SK-N-SH treated with all-trans-retinoic acid at 6 μM for 48 hours (cell line): Measurements from ENCODE around the gene RBFOX2.

Experiments
- ATAC-seq: fragments of 200-7000 bp; cut with Tn5 transposase; 3 replicates; pipeline ENCODE4 v1.9.1; 2020; ENCODE audit warnings: mild to moderate bottlenecking, moderate library complexity
- BACH2 ChIP-seq: fragments of 250-450 bp; sonication (Bioruptor Pico); IDR thresholded peaks from 2 replicates; pipeline ENCODE4 v1.9.0; 2021; ENCODE audit warnings: mild to moderate bottlenecking, borderline replicate concordance
- CSDC2 ChIP-seq: fragments of 250-450 bp; sonication (Bioruptor Pico); IDR thresholded peaks from 2 replicates; pipeline ENCODE4 v1.5.0; 2020; ENCODE audit warnings: mild to moderate bottlenecking, moderate library complexity
- ESRRG ChIP-seq: fragments of 250-450 bp; sonication (Bioruptor Pico); IDR thresholded peaks from 2 replicates; pipeline ENCODE4 v1.6.1; 2021; ENCODE audit warnings: mild to moderate bottlenecking
- ISL1 ChIP-seq: fragments of 250-450 bp; sonication (Bioruptor Pico); IDR thresholded peaks from 2 replicates; pipeline ENCODE4 v2.1.2; 2022; ENCODE audit warnings: mild to moderate bottlenecking, moderate library complexity
- OSR1 ChIP-seq: fragments of 250-450 bp; sonication (Bioruptor Pico); IDR thresholded peaks from 2 replicates; pipeline ENCODE4 v1.8.0; 2022; ENCODE audit warnings: moderate library complexity, mild to moderate bottlenecking, inconsistent platforms
- RARB ChIP-seq: fragments of 250-450 bp; sonication (Bioruptor Pico); IDR thresholded peaks from 2 replicates; pipeline ENCODE4 v1.8.0; 2021; ENCODE audit warnings: mild to moderate bottlenecking, moderate library complexity
- TCF4 ChIP-seq: fragments of 250-450 bp; sonication (Bioruptor Pico); IDR thresholded peaks from 2 replicates; pipeline ENCODE4 v1.8.0; 2021; ENCODE audit warnings: mild to moderate bottlenecking, moderate library complexity, borderline replicate concordance
- TOX ChIP-seq: fragments of 250-450 bp; sonication (Bioruptor Pico); IDR thresholded peaks from 2 replicates; pipeline ENCODE4 v1.8.0; 2021; ENCODE audit warnings: mild to moderate bottlenecking, moderate library complexity, borderline replicate concordance
- ZC3H10 ChIP-seq: fragments of 250-450 bp; sonication (Bioruptor Pico); IDR thresholded peaks from 2 replicates; pipeline ENCODE4 v1.5.1; 2021; ENCODE audit warnings: mild to moderate bottlenecking, moderate library complexity
- ZFP3 ChIP-seq: fragments of 250-450 bp; sonication (Bioruptor Pico); IDR thresholded peaks from 2 replicates; pipeline ENCODE4 v1.5.0; 2020; ENCODE audit warnings: mild to moderate bottlenecking, moderate library complexity
- ZNF565 ChIP-seq: fragments of 450-650 bp; formaldehyde crosslinking; conservative IDR thresholded peaks from 2 replicates; pipeline ENCODE4 v1.5.0; 2020; ENCODE audit warnings: low read depth, mild to moderate bottlenecking, moderate library complexity
- ZNF70 ChIP-seq: fragments of 450-650 bp; formaldehyde crosslinking; IDR thresholded peaks from 2 replicates; pipeline ENCODE4 v1.5.0; 2020; ENCODE audit warnings: mild to moderate bottlenecking, moderate library complexity
- ZNF8 ChIP-seq: fragments of 450-650 bp; formaldehyde crosslinking; IDR thresholded peaks from 2 replicates; pipeline ENCODE4 v1.5.0; 2020; ENCODE audit warnings: mild to moderate bottlenecking, moderate library complexity
- TF ChIP-seq, protein P1 (sequence below): fragments of 250-450 bp; sonication (Bioruptor Pico); IDR thresholded peaks from 2 replicates; pipeline ENCODE4 v1.5.1; 2021; ENCODE audit warnings: mild to moderate bottlenecking, moderate library complexity
- TF ChIP-seq, protein P2 (sequence below): fragments of 250-450 bp; sonication (Bioruptor Pico); IDR thresholded peaks from 2 replicates; pipeline ENCODE4 v1.5.0; 2020; ENCODE audit warnings: mild to moderate bottlenecking, moderate library complexity
- TF ChIP-seq, protein P3 (sequence below): fragments of 250-450 bp; sonication (Bioruptor Pico); IDR thresholded peaks from 2 replicates; pipeline ENCODE4 v1.8.0; 2020; ENCODE audit warnings: mild to moderate bottlenecking, moderate library complexity, borderline replicate concordance
- TF ChIP-seq, protein P4 (sequence below): fragments of 250-450 bp; sonication (Bioruptor Pico); IDR thresholded peaks from 2 replicates; pipeline ENCODE4 v1.5.1; 2020; ENCODE audit warnings: low read depth, mild to moderate bottlenecking, moderate library complexity

The RBFOX2 gene

DNA sequence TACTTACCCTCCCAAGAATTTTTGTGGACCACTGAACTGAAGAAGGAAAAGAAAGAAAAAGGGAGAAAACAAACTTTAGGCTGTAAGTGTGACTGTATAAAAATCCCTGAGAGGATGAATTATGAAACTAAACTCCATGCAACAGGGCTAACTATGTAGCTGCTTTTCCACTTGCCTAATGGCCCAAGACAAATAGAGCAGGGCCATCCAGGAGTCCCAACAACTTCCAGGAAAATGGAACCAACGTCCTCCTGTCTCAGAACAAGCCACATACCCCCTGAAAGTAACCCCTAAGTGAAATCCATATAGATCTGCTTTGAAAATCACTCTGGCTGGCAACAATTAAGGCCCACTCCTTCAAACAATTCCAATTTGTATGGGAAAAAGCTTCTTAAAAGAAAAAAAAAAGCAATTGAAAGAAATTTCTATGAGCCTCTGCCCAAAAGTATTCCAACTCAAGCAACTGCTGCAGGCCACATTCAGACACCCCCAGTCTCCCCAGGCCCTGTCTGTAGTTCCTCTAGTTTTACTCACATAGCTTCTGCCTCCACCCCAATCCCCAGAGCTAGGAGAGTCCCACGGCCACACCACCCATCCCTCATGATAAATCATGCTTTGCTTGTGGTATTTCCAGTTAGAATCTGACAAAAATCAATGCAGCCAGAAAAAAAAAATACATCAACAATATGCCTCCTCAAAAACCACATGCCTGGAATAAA lies 12.7 kb downstream of the RBFOX2 start:
- TF ChIP-seq ZNF8 (CRISPR knock-in tag), result no peak
- ATAC-seq, result peak; percentile 26; the same call in 2 of the 3 replicates

DNA sequence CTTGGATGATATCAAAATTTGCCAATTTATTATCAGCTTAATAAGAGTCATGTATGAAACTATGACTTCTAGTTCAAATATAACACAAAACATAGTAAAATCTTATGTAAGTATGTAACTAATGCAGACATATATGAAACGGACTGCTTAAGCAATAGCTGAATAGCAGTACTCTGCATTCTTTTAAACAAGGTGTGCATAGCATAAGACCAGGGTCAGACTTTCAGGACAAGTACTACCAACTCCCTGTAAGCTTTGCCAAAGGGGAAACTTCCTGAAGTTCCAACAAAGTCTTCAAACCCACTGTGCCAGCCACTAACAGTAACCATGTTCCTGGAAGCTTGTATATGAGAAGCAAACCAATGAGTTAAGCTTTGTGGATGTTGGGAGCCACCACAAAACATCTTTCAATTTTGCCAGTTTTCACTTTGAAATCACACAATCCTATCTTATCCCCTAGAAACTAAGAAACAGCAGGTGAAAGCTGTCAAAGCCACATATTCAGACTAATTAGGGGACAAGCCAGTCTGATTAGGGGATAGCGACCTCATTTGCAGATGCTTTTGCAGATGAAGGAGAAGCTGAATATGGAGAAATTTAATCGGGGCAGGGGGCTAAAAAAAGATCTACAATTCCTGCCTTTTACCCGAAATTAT lies 13.3 kb downstream of the RBFOX2 start:
- no peak for TF ChIP-seq RARB (CRISPR knock-in tag)
- no peak for TF ChIP-seq ESRRG
- no peak for TF ChIP-seq ZNF8 (CRISPR knock-in tag)
- TF ChIP-seq, protein P1, sequence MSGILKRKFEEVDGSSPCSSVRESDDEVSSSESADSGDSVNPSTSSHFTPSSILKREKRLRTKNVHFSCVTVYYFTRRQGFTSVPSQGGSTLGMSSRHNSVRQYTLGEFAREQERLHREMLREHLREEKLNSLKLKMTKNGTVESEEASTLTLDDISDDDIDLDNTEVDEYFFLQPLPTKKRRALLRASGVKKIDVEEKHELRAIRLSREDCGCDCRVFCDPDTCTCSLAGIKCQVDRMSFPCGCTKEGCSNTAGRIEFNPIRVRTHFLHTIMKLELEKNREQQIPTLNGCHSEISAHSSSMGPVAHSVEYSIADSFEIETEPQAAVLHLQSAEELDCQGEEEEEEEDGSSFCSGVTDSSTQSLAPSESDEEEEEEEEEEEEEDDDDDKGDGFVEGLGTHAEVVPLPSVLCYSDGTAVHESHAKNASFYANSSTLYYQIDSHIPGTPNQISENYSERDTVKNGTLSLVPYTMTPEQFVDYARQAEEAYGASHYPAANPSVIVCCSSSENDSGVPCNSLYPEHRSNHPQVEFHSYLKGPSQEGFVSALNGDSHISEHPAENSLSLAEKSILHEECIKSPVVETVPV (CRISPR knock-in tag), result no peak
- no peak for TF ChIP-seq ZNF70 (CRISPR knock-in tag)
- TF ChIP-seq, protein P2, sequence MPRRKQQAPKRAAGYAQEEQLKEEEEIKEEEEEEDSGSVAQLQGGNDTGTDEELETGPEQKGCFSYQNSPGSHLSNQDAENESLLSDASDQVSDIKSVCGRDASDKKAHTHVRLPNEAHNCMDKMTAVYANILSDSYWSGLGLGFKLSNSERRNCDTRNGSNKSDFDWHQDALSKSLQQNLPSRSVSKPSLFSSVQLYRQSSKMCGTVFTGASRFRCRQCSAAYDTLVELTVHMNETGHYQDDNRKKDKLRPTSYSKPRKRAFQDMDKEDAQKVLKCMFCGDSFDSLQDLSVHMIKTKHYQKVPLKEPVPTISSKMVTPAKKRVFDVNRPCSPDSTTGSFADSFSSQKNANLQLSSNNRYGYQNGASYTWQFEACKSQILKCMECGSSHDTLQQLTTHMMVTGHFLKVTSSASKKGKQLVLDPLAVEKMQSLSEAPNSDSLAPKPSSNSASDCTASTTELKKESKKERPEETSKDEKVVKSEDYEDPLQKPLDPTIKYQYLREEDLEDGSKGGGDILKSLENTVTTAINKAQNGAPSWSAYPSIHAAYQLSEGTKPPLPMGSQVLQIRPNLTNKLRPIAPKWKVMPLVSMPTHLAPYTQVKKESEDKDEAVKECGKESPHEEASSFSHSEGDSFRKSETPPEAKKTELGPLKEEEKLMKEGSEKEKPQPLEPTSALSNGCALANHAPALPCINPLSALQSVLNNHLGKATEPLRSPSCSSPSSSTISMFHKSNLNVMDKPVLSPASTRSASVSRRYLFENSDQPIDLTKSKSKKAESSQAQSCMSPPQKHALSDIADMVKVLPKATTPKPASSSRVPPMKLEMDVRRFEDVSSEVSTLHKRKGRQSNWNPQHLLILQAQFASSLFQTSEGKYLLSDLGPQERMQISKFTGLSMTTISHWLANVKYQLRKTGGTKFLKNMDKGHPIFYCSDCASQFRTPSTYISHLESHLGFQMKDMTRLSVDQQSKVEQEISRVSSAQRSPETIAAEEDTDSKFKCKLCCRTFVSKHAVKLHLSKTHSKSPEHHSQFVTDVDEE (CRISPR knock-in tag), result no peak
- no peak for TF ChIP-seq ZC3H10 (CRISPR knock-in tag)
- no peak for TF ChIP-seq CSDC2 (CRISPR knock-in tag)
- no peak for TF ChIP-seq OSR1
- no peak for ATAC-seq

DNA sequence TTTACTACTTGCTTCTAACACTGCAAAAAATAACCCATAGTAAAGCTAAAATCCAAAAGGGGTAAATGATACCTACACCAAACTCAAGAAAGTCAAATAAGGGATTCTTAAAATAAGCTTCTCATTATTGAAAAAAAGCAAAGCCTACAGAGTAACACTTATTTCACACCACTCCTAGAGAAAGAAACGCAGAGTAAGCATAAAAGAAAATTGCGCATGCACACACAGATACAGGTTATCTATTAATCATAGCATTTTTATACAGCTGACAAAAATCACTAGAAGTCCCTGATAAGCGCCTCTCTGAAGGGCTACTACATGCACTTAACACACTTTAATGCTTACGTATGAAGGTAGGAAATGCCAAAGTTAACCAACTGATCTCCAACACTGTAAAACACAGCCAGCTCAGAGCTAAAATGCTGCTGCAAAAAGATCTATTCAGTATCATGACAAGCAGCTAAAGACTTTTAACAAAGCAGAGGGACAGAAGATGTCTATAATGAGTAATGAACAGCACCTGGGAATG lies 14.0 kb downstream of the RBFOX2 start:
- ATAC-seq, result no peak
- no peak for TF ChIP-seq TCF4 (CRISPR knock-in tag)
- no peak for TF ChIP-seq ZNF70 (CRISPR knock-in tag)
- TF ChIP-seq, protein P3, sequence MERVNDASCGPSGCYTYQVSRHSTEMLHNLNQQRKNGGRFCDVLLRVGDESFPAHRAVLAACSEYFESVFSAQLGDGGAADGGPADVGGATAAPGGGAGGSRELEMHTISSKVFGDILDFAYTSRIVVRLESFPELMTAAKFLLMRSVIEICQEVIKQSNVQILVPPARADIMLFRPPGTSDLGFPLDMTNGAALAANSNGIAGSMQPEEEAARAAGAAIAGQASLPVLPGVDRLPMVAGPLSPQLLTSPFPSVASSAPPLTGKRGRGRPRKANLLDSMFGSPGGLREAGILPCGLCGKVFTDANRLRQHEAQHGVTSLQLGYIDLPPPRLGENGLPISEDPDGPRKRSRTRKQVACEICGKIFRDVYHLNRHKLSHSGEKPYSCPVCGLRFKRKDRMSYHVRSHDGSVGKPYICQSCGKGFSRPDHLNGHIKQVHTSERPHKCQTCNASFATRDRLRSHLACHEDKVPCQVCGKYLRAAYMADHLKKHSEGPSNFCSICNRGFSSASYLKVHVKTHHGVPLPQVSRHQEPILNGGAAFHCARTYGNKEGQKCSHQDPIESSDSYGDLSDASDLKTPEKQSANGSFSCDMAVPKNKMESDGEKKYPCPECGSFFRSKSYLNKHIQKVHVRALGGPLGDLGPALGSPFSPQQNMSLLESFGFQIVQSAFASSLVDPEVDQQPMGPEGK, result no peak
- TF ChIP-seq BACH2 (CRISPR knock-in tag), result no peak
- no peak for TF ChIP-seq ISL1
- TF ChIP-seq, protein P4, sequence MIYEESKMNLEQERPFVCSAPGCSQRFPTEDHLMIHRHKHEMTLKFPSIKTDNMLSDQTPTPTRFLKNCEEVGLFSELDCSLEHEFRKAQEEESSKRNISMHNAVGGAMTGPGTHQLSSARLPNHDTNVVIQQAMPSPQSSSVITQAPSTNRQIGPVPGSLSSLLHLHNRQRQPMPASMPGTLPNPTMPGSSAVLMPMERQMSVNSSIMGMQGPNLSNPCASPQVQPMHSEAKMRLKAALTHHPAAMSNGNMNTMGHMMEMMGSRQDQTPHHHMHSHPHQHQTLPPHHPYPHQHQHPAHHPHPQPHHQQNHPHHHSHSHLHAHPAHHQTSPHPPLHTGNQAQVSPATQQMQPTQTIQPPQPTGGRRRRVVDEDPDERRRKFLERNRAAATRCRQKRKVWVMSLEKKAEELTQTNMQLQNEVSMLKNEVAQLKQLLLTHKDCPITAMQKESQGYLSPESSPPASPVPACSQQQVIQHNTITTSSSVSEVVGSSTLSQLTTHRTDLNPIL (CRISPR knock-in tag), result no peak
- TF ChIP-seq TOX (CRISPR knock-in tag), result no peak
- no peak for TF ChIP-seq RARB (CRISPR knock-in tag)
- TF ChIP-seq, all 23 proteins: peak for 0

DNA sequence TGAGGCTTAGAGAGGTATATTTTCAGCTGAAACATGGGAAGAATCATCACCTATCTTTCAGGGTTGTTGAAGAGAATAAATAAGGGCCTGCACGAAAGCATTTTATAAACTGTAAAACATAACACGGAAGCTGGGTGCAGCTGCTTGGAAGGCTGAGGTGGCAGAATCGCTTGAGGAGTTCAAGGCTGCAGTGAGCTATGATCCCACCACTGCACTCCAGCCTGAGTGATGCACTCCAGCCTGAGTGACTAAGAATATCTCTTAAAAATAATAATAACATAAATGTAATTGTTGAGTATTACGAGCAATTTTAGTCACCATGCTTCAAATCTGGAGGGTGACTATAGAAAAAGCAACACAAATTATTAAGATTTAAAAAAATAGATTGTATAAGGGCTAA lies 16.3 kb downstream of the RBFOX2 start:
- TF ChIP-seq ZFP3 (no peak), TCF4 (CRISPR knock-in tag) (no peak), BACH2 (CRISPR knock-in tag) (no peak), RARB (CRISPR knock-in tag) (no peak), ESRRG (no peak), ZNF565 (CRISPR knock-in tag) (no peak)
- TF ChIP-seq, protein P1 (CRISPR knock-in tag), result no peak
- TF ChIP-seq, protein P2 (CRISPR knock-in tag), result no peak
- ATAC-seq, result no peak
